OCI-LY7 (cell line): Measurements from ENCODE around the gene COL23A1. TPM values are rescaled to one million over a fixed set of nuclear protein-coding genes. Genes with fewer than 3 reads are reported as not detected.

ENCODE experiments used
- BruUV-seq: library from RNA; stranded (reverse); fragments of 400-500 nt; replicated peaks from 2 replicates; lab custom pipeline; 2021; lab: Mats Ljungman, UMichigan
- CTCF ChIA-PET: fragments of 300-600 bp; sonication (Branson Sonifier 250); formaldehyde crosslinking; loops from one replicate; lab custom pipeline; 2022; ENCODE audit warnings: antibody characterized with exemption; ENCODE audit not compliant: unreplicated experiment; lab: Charles Lee
- POLR2A ChIA-PET: fragments of 300-600 bp; sonication (Branson Sonifier 250); formaldehyde crosslinking; loops from one replicate; lab custom pipeline; 2022; ENCODE audit warnings: antibody characterized with exemption; lab: Charles Lee
- DNase-seq: peaks from one replicate; pipeline ENCODE4 v3.0.0-alpha.2; 2015; ENCODE audit warnings: low spot score
- H2AFZ ChIP-seq: fragments of 200-600 bp; sonication (generic), shearing (Covaris generic); 2 replicates; pipeline ENCODE4 v1.6.1; 2014; ENCODE audit warnings: mild to moderate bottlenecking, antibody characterized with exemption, low read length, moderate library complexity
- H3K27ac ChIP-seq: fragments of 200-600 bp; sonication (generic); 2 replicates; pipeline ENCODE4 v1.5.1; 2014; ENCODE audit warnings: mixed run types, low read depth, mild to moderate bottlenecking, moderate library complexity, low read length, inconsistent platforms; ENCODE audit not compliant: poor library complexity, severe bottlenecking
- H3K36me3 ChIP-seq: fragments of 200-600 bp; sonication (generic); 2 replicates; pipeline ENCODE4 v1.6.1; 2014; ENCODE audit warnings: mild to moderate bottlenecking, antibody characterized with exemption, low read length, moderate library complexity, mixed read lengths; ENCODE audit not compliant: insufficient read depth
- H3K4me1 ChIP-seq: fragments of 200-600 bp; sonication (generic); 2 replicates; pipeline ENCODE4 v1.5.1; 2014; ENCODE audit warnings: mild to moderate bottlenecking, low read length; ENCODE audit not compliant: insufficient read depth, poor library complexity, severe bottlenecking
- H3K4me2 ChIP-seq: fragments of 200-600 bp; sonication (generic); 2 replicates; pipeline ENCODE4 v1.6.1; 2014; ENCODE audit warnings: mild to moderate bottlenecking, low read length
- H3K4me3 ChIP-seq: fragments of 200-600 bp; sonication (generic); 2 replicates; pipeline ENCODE4 v1.5.1; 2014; ENCODE audit warnings: mild to moderate bottlenecking, low read depth, low read length; ENCODE audit not compliant: poor library complexity, severe bottlenecking
- H3K79me2 ChIP-seq: fragments of 200-600 bp; sonication (generic); 2 replicates; pipeline ENCODE4 v1.6.1; 2016; ENCODE audit warnings: low read depth, mild to moderate bottlenecking, low read length, moderate library complexity, mixed read lengths; ENCODE audit not compliant: insufficient read depth
- H3K9me2 ChIP-seq: fragments of 200-600 bp; sonication (generic); 2 replicates; pipeline ENCODE4 v1.6.1; 2016; ENCODE audit warnings: mild to moderate bottlenecking, low read length, mixed read lengths; ENCODE audit not compliant: insufficient read depth
- H3K9me3 ChIP-seq: fragments of 200-600 bp; sonication (generic); 2 replicates; pipeline ENCODE4 v1.6.1; 2014; ENCODE audit warnings: mild to moderate bottlenecking, mixed run types, low read length, mixed read lengths
- H4K20me1 ChIP-seq: fragments of 200-600 bp; sonication (generic); 2 replicates; pipeline ENCODE4 v1.6.1; 2014; ENCODE audit warnings: mild to moderate bottlenecking, antibody characterized with exemption, low read length, moderate library complexity, mixed read lengths; ENCODE audit not compliant: insufficient read depth
- CTCF ChIP-seq: fragments of 200-600 bp; sonication (generic); conservative IDR thresholded peaks from 2 replicates; pipeline ENCODE4 v1.5.1; 2014; ENCODE audit warnings: mild to moderate bottlenecking, antibody characterized with exemption, low read length, moderate library complexity, mixed read lengths
- EZH2phosphoT487 ChIP-seq: fragments of 200-600 bp; sonication (generic); IDR thresholded peaks from 2 replicates; pipeline ENCODE4 v1.6.1; 2018; ENCODE audit warnings: low read depth, borderline replicate concordance, mild to moderate bottlenecking, mixed run types, antibody characterized with exemption, low read length, moderate library complexity, mixed read lengths
- intact Hi-C: fragments of 100-400 bp; cut with micrococcal nuclease; formaldehyde crosslinking; loops from one replicate; pipeline ENCODE4 v1.10.0; 2022; ENCODE audit not compliant: unreplicated experiment
- total RNA-seq, 2 experiments: library from RNA; depleted of rRNA in 1 of 2; stranded (reverse); fragments of >200 nt in 1 of 2; shearing (Covaris generic) in 1 of 2; gene quantifications; 2 replicates each; pipeline ENCODE4 v1.2.3, GENCODE V29; 2014 to 2022

COL23A1 gene
- total RNA-seq, 2 experiments from 2014 or later = 0.53 TPM; not detected in 1

- POLR2A ChIA-PET = no interaction called here
These were observed 248.9 kb downstream of the COL23A1 start for GRCh38 chr5:178341091-178341850.

GRCh38 chr5:178340637-178341036 lies 249.6 kb downstream of the COL23A1 start:
- Histone ChIP-seq H3K9me2 (no peaks in the 10 kb centered on the region), H3K4me1 (no peaks in the 10 kb centered on the region), H3K27ac (no peak overlapping the region), H2AFZ (no peak overlapping the region), H3K4me2 (no peak overlapping the region), H3K79me2 (no peaks in the 10 kb centered on the region), H4K20me1 (no peaks in the 10 kb centered on the region), H3K36me3 (no peaks in the 10 kb centered on the region), H3K9me3 (no peaks in the 10 kb centered on the region), H3K4me3 (no peak overlapping the region)
- no TSS peak for BruUV-seq
- DNase-seq = no peak
- no peak for TF ChIP-seq CTCF
- TF ChIP-seq EZH2phosphoT487 = no peak
- ChIA-PET POLR2A (no interaction called here), CTCF (no interaction called here)
- intact Hi-C loops = no loop called here

More at GRCh38 chr5:178341091-178341850, 248.9 kb downstream of the COL23A1 start:
- CTCF ChIA-PET = no interaction called here
- no peak for DNase-seq
- Histone ChIP-seq H3K9me2 (no peaks in the 10 kb centered on the region), H3K9me3 (no peaks in the 10 kb centered on the region), H4K20me1 (no peaks in the 10 kb centered on the region), H3K4me1 (no peaks in the 10 kb centered on the region), H3K36me3 (no peaks in the 10 kb centered on the region), H3K4me3 (no peak overlapping the region), H3K79me2 (no peaks in the 10 kb centered on the region), H2AFZ (no peak overlapping the region), H3K27ac (no peak overlapping the region), H3K4me2 (no peak overlapping the region)
- intact Hi-C loops = no loop called here
- BruUV-seq = no TSS peak
- TF ChIP-seq EZH2phosphoT487 (no peak), CTCF (no peak)

GRCh38 chr5:178340187-178340586 lies 250.0 kb downstream of the COL23A1 start:
- no peaks in the 10 kb centered on the region for H3K79me2 ChIP-seq
- CTCF ChIA-PET = no interaction called here

More at GRCh38 chr5:178340187-178340586, 250.0 kb downstream of the COL23A1 start:
- TF ChIP-seq CTCF (no peak), EZH2phosphoT487 (no peak)
- POLR2A ChIA-PET = no interaction called here
- Histone ChIP-seq H3K9me3 (no peaks in the 10 kb centered on the region), H2AFZ (no peak overlapping the region), H3K9me2 (no peaks in the 10 kb centered on the region), H3K4me2 (no peak overlapping the region), H3K36me3 (no peaks in the 10 kb centered on the region), H3K4me3 (no peak overlapping the region), H3K4me1 (no peaks in the 10 kb centered on the region), H3K27ac (no peak overlapping the region), H4K20me1 (no peaks in the 10 kb centered on the region)
- BruUV-seq = no TSS peak
- intact Hi-C loops = no loop called here
- no peak for DNase-seq
